HG02759 (cell line): ENCODE data around the gene COL17A1.

Source experiments
- ATAC-seq: cut with Tn5 transposase; IDR thresholded peaks from one replicate; pipeline ENCODE4 v1.9.1; 2021; ENCODE audit warnings: mild to moderate bottlenecking, moderate library complexity; ENCODE audit not compliant: unreplicated experiment

Gene COL17A1

GRCh38 chr10:104098358-104098925 lies 12.8 kb upstream of the COL17A1 start:
- ATAC-seq: no peak

- ATAC-seq: no peak
Observed at GRCh38 chr10:104096692-104097091, 11.0 kb upstream of the COL17A1 start.

- ATAC-seq: no peak
Observed at GRCh38 chr10:104092749-104093148, 7.1 kb upstream of the COL17A1 start.

GRCh38 chr10:104090611-104091010 lies 4.9 kb upstream of the COL17A1 start:
- ATAC-seq: no peak

- no peak for ATAC-seq
Observed at GRCh38 chr10:104089621-104090020, 3.9 kb upstream of the COL17A1 start.

GRCh38 chr10:104088239-104088638 lies 2.6 kb upstream of the COL17A1 start:
- ATAC-seq: no peak

- ATAC-seq: no peak
Observed at GRCh38 chr10:104084482-104085142, 1.1 kb downstream of the COL17A1 start.

GRCh38 chr10:104081998-104082397 lies 3.7 kb downstream of the COL17A1 start:
- no peak for ATAC-seq

- ATAC-seq: no peak
Observed at GRCh38 chr10:104080762-104081161, 4.9 kb downstream of the COL17A1 start.

GRCh38 chr10:104077663-104078151 lies 8.0 kb downstream of the COL17A1 start:
- ATAC-seq: no peak

GRCh38 chr10:104077247-104077646 lies 8.4 kb downstream of the COL17A1 start:
- ATAC-seq: no peak

GRCh38 chr10:104076743-104077160 lies 8.9 kb downstream of the COL17A1 start:
- no peak for ATAC-seq

- no peak for ATAC-seq
Observed at GRCh38 chr10:104074505-104074904, 11.2 kb downstream of the COL17A1 start.

- no peak for ATAC-seq
Observed at GRCh38 chr10:104072786-104073185, 12.9 kb downstream of the COL17A1 start.

- no peak for ATAC-seq
Observed at GRCh38 chr10:104069613-104070012, 16.1 kb downstream of the COL17A1 start.

GRCh38 chr10:104067525-104067924 lies 18.2 kb downstream of the COL17A1 start:
- no peak for ATAC-seq

- no peak for ATAC-seq
Observed at GRCh38 chr10:104066945-104067344, 18.7 kb downstream of the COL17A1 start.

- no peak for ATAC-seq
Observed at GRCh38 chr10:104065748-104066147, 19.9 kb downstream of the COL17A1 start.

- no peak for ATAC-seq
Observed at GRCh38 chr10:104061196-104061595, 24.5 kb downstream of the COL17A1 start.

GRCh38 chr10:104059364-104059763 lies 26.3 kb downstream of the COL17A1 start:
- no peak for ATAC-seq

- no peak for ATAC-seq
Observed at GRCh38 chr10:104057717-104058116, 28.0 kb downstream of the COL17A1 start.

GRCh38 chr10:104056619-104057273 lies 28.9 kb downstream of the COL17A1 start:
- ATAC-seq: no peak
